HepG2 (cell line): ENCODE measurements around the gene CFAP54. TPM values are rescaled to one million over a fixed set of nuclear protein-coding genes. Genes with fewer than 3 reads are reported as not detected.

Source experiments
- ATAC-seq: fragments of 200-7000 bp; cut with Tn5 transposase; 3 replicates; pipeline ENCODE4 v1.9.1; 2020; ENCODE audit warnings: mild to moderate bottlenecking, moderate library complexity
- BruUV-seq: library from RNA; stranded (reverse); fragments of 400-500 nt; replicated peaks from 2 replicates; lab custom pipeline; 2021; lab: Mats Ljungman, UMichigan
- CTCF ChIA-PET: fragments of 300-600 bp; formaldehyde crosslinking; extraction: SDS; loops from one replicate; lab custom pipeline; 2021; ENCODE audit warnings: low total read pairs, inconsistent platforms, low intra/inter-chr PET ratio; lab: Yijun Ruan, JAX
- POLR2A ChIA-PET: fragments of 350-600 bp; sonication (Branson Sonifier 250); formaldehyde crosslinking; loops from one replicate; lab custom pipeline; 2020; ENCODE audit warnings: antibody characterized with exemption, inconsistent platforms; lab: Yijun Ruan, JAX
- DNase-seq: peaks from one replicate; pipeline ENCODE4 v3.0.0-alpha.2; 2015; ENCODE audit warnings: low spot score
- FAIRE-seq: peaks from 3 replicates; lab custom pipeline; 2011; peaks lifted over from hg19 to GRCh38; lab: Jason Lieb, UNC
- H2AFZ ChIP-seq: one replicate; pipeline ENCODE4 v1.6.1; 2011; ENCODE audit warnings: low read length, inconsistent platforms
- H3K27ac ChIP-seq: fragments of 300-600 bp; 3 replicates; pipeline ENCODE4 v1.8.0; 2011; ENCODE audit warnings: mixed run types, mild to moderate bottlenecking, mixed read lengths, low read length, inconsistent platforms; ENCODE audit not compliant: insufficient read depth; ENCODE audit errors: extremely low read length
- H3K27me3 ChIP-seq, 2 experiments: fragments of 200-600 bp in 1 of 2; 2 replicates in 1 of 2; 3 replicates in 1 of 2; pipeline versions ENCODE4 v1.6.0 to v1.8.0; 2011; ENCODE audit warnings: low read length in 2 of 2, mild to moderate bottlenecking in 2 of 2, moderate library complexity in 2 of 2, inconsistent platforms in 1 of 2; ENCODE audit not compliant: insufficient read depth in 2 of 2, control insufficient read depth in 1 of 2
- H3K36me3 ChIP-seq, 2 experiments: fragments of 200-600 bp in 1 of 2; replicated peaks in 1 of 2; 2 replicates in 1 of 2; 3 replicates in 1 of 2; pipeline versions ENCODE4 v1.5.1 to v1.8.0; 2011; ENCODE audit warnings: low read length in 2 of 2, inconsistent platforms in 1 of 2; ENCODE audit not compliant: insufficient read depth in 2 of 2, control insufficient read depth in 1 of 2
- H3K4me1 ChIP-seq: 2 replicates; pipeline ENCODE4 v1.5.1; 2012; ENCODE audit warnings: low read length, inconsistent platforms; ENCODE audit not compliant: insufficient read depth
- H3K4me2 ChIP-seq: 2 replicates; pipeline ENCODE4 v1.6.0; 2011; ENCODE audit warnings: low read depth, low read length, inconsistent platforms
- H3K4me3 ChIP-seq, 3 experiments: fragments of 200-600 bp in 1 of 3; sonication (generic), shearing (Covaris generic) in 1 of 3; replicated peaks in 1 of 3; 2 replicates each; pipeline ENCODE4 v1.5.1; 2011 to 2016; ENCODE audit warnings: low read length in 3 of 3, inconsistent platforms in 2 of 3, low read depth in 2 of 3, mild to moderate bottlenecking in 2 of 3, control low read depth in 1 of 3, mixed read lengths in 1 of 3; ENCODE audit not compliant: insufficient read depth in 1 of 3
- H3K79me2 ChIP-seq: one replicate; pipeline ENCODE4 v1.6.1; 2011; ENCODE audit warnings: low read length, inconsistent platforms; ENCODE audit not compliant: insufficient read depth
- H3K9ac ChIP-seq: 2 replicates; pipeline ENCODE4 v1.6.0; 2011; ENCODE audit warnings: mild to moderate bottlenecking, low read depth, low read length, inconsistent platforms; ENCODE audit not compliant: insufficient read depth
- H3K9me3 ChIP-seq: 2 replicates; pipeline ENCODE4 v1.5.1; 2012; ENCODE audit warnings: mild to moderate bottlenecking, low read length
- H4K20me1 ChIP-seq: 2 replicates; pipeline ENCODE4 v1.6.0; 2011; ENCODE audit warnings: inconsistent platforms, mild to moderate bottlenecking, low read length, moderate library complexity; ENCODE audit not compliant: insufficient read depth
- CENPX ChIP-seq: sonication (generic); formaldehyde crosslinking; IDR thresholded peaks from 2 replicates; pipeline ENCODE4 v1.9.0; 2021; ENCODE audit warnings: mild to moderate bottlenecking, missing genetic modification reagents, moderate library complexity
- CTCF ChIP-seq: sonication (generic); formaldehyde crosslinking; IDR thresholded peaks from 2 replicates; pipeline ENCODE4 v1.5.0; 2020; ENCODE audit warnings: mild to moderate bottlenecking, missing genetic modification reagents, moderate library complexity
- KDM4B ChIP-seq: sonication (generic); formaldehyde crosslinking; IDR thresholded peaks from 2 replicates; pipeline ENCODE4 v1.4.0; 2020; ENCODE audit warnings: missing genetic modification reagents
- POLR2AphosphoS2 ChIP-seq: IDR thresholded peaks from 2 replicates; pipeline ENCODE4 v1.6.1; 2011; ENCODE audit warnings: low read depth, low read length, improper control_type of control experiment
- RFXAP ChIP-seq: sonication (generic); formaldehyde crosslinking; IDR thresholded peaks from 2 replicates; pipeline ENCODE4 v1.4.0; 2020; ENCODE audit warnings: missing genetic modification reagents, borderline replicate concordance
- SNAPC2 ChIP-seq: sonication (generic); formaldehyde crosslinking; IDR thresholded peaks from 2 replicates; pipeline ENCODE4 v1.8.1; 2022; ENCODE audit warnings: mild to moderate bottlenecking, missing genetic modification reagents
- THAP11 ChIP-seq: IDR thresholded peaks from 2 replicates; pipeline ENCODE4 v1.6.1; 2016; ENCODE audit warnings: missing biosample characterization, missing genetic modification reagents
- ZNF17 ChIP-seq: sonication (generic); formaldehyde crosslinking; IDR thresholded peaks from 2 replicates; pipeline ENCODE4 v1.5.0; 2020; ENCODE audit warnings: mild to moderate bottlenecking, missing genetic modification reagents
- ZNF235 ChIP-seq: sonication (generic); formaldehyde crosslinking; IDR thresholded peaks from 2 replicates; pipeline ENCODE4 v1.8.1; 2023; ENCODE audit warnings: mild to moderate bottlenecking, missing genetic modification reagents, borderline replicate concordance
- ZNF33A ChIP-seq: sonication (generic); formaldehyde crosslinking; IDR thresholded peaks from 2 replicates; pipeline ENCODE4 v1.5.1; 2020; ENCODE audit warnings: missing genetic modification reagents, mild to moderate bottlenecking, moderate library complexity, borderline replicate concordance
- ZNF646 ChIP-seq: sonication (generic); formaldehyde crosslinking; IDR thresholded peaks from 2 replicates; pipeline ENCODE4 v1.9.0; 2021; ENCODE audit warnings: mild to moderate bottlenecking, missing genetic modification reagents
- ZNF7 ChIP-seq: IDR thresholded peaks from 2 replicates; pipeline ENCODE4 v1.6.1; 2016; ENCODE audit warnings: missing biosample characterization, missing genetic modification reagents
- ZNF737 ChIP-seq: sonication (generic); formaldehyde crosslinking; IDR thresholded peaks from 2 replicates; pipeline ENCODE4 v1.5.0; 2020; ENCODE audit warnings: missing genetic modification reagents, mild to moderate bottlenecking, borderline replicate concordance
- ZXDC ChIP-seq: sonication (generic); formaldehyde crosslinking; IDR thresholded peaks from 2 replicates; pipeline ENCODE4 v1.5.0; 2020; ENCODE audit warnings: mild to moderate bottlenecking, missing genetic modification reagents
- WGBS: methylation state at CpG from one replicate; pipeline ENCODE4 v1.1.6; 2017; ENCODE audit warnings: low lambda C conversion rate; 5-methylcytosine and 5-hydroxymethylcytosine counted together
- in situ Hi-C: cut with HindIII; loops from 2 replicates; pipeline ENCODE4 v1.10.0; 2017; ENCODE audit warnings: low pct_unique_long_range_greater_than_20kb; ENCODE audit not compliant: extremely low pct_ligation_motif_present
- intact Hi-C: fragments of 100-400 bp; cut with micrococcal nuclease; formaldehyde crosslinking; loops from one replicate; pipeline ENCODE4 v1.10.0; 2022; ENCODE audit not compliant: unreplicated experiment
- polyA plus RNA-seq, 8 experiments: library from polyadenylated mRNA; depleted of rRNA in 3 of 8; stranded (reverse) in 7 of 8; unstranded in 1 of 8; fragments of >200 nt; fragmentation: Illumina TruSeq in 4 of 8; extraction: Trizol in 4 of 8; gene quantifications; 2 replicates each; pipeline versions ENCODE4 v1.2.1 to v1.2.3, GENCODE V29; 2011 to 2016; ENCODE audit warnings: low read depth in 4 of 8, missing spikeins in 1 of 8, mixed read lengths in 1 of 8; ENCODE audit not compliant: insufficient read depth in 1 of 8
- total RNA-seq, 5 experiments: library from RNA; depleted of rRNA; stranded (reverse); fragments of >200 nt; fragmentation: Illumina TruSeq; extraction: Trizol; gene quantifications; 2 replicates each; pipeline ENCODE4 v1.2.3, GENCODE V29; 2016; ENCODE audit warnings: low read depth in 1 of 5

The CFAP54 gene
- total and polyA plus RNA-seq, 2 of the 13 experiments (the other 11 are each of a cell fraction or from before 2014, with no cell fraction given) = not detected

GRCh38 chr12:96578526-96579125 lies 89.2 kb downstream of the CFAP54 start:
- WGBS = 4% methylated on average over 3 of the region's 3 CpGs
- peak; percentile 48 for DNase-seq
- Histone ChIP-seq H3K9ac (no peak overlapping the region), H3K27ac (no peak overlapping the region), H3K4me1 (no peaks in the 10 kb centered on the region), H3K9me3 (no peaks in the 10 kb centered on the region), H3K4me2 (no peak overlapping the region), H2AFZ (no peak overlapping the region), H3K27me3 (no peaks in the 10 kb centered on the region), H3K4me3 (no peak overlapping the region), H4K20me1 (no peaks in the 10 kb centered on the region), H3K36me3 (no peaks in the 10 kb centered on the region), H3K79me2 (no peaks in the 10 kb centered on the region)
- FAIRE-seq = peak; percentile 49
- ATAC-seq = peak; percentile 71
- intact Hi-C loops (loop anchor here (1.0 to 10.0 kb wide), 4 partner anchors 409 to 1819 kb away; no protein-coding TSS in a partner anchor), in situ Hi-C loops (loop anchor here (25.0 kb wide), 2 partner anchors 409 to 734 kb away; no protein-coding TSS in a partner anchor)
- POLR2A ChIA-PET = no interaction called here
- BruUV-seq = no TSS peak
- CTCF ChIA-PET = interaction anchor here (1.6 to 1.7 kb wide), 2 partner anchors 407 to 730 kb away, joined by 5 to 6 read pairs; no protein-coding TSS in a partner anchor
- TF ChIP-seq CTCF (CRISPR knock-in tag) = peak; percentile 70
- no peak for TF ChIP-seq ZXDC (CRISPR knock-in tag)
- no peak for TF ChIP-seq POLR2AphosphoS2
- TF ChIP-seq THAP11 = no peak
- no peak for TF ChIP-seq KDM4B (CRISPR knock-in tag)
- no peak for TF ChIP-seq ZNF7
- TF ChIP-seq ZNF235 (CRISPR knock-in tag) = no peak
- no peak for TF ChIP-seq ZNF33A (CRISPR knock-in tag)
- no peak for TF ChIP-seq RFXAP (CRISPR knock-in tag)
- TF ChIP-seq ZNF17 (CRISPR knock-in tag) = no peak
- TF ChIP-seq CENPX (CRISPR knock-in tag) = no peak
- TF ChIP-seq ZNF737 (CRISPR knock-in tag) = no peak
- no peak for TF ChIP-seq ZNF646 (CRISPR knock-in tag)
- no peak for TF ChIP-seq SNAPC2 (CRISPR knock-in tag)
